COLO829 (cell line): ENCODE data around the gene MRPS10.
A peak's percentile ranks its signal among the peaks of the same experiment; 100 is the strongest.

Experiments
- DNase-seq: peaks from one replicate; pipeline ENCODE4 v3.0.0; 2012; ENCODE audit warnings: low spot score

The MRPS10 gene

GRCh38 chr6:42217519-42218367, at the start of gene MRPS10:
Gene MRPS10, minus strand, starts transcription at chr6:42217861. Its CDS starts 12 bp downstream, at chr6:42217849.
- DNase-seq: peak; percentile 94

GRCh38 chr6:42266538-42266937, 48.9 kb upstream of the MRPS10 start:
- no peak for DNase-seq

GRCh38 chr6:42264852-42265390, 47.3 kb upstream of the MRPS10 start:
- DNase-seq: no peak

GRCh38 chr6:42264162-42264851, 46.6 kb upstream of the MRPS10 start:
- no peak for DNase-seq

- no peak for DNase-seq
Observed at GRCh38 chr6:42263165-42263728, 45.6 kb upstream of the MRPS10 start.

GRCh38 chr6:42260972-42261371, 43.3 kb upstream of the MRPS10 start:
- DNase-seq: peak; percentile 34

GRCh38 chr6:42260396-42260888, 42.8 kb upstream of the MRPS10 start:
- DNase-seq: no peak

- DNase-seq: no peak
Observed at GRCh38 chr6:42259841-42260395, 42.3 kb upstream of the MRPS10 start.

GRCh38 chr6:42259286-42259685, 41.6 kb upstream of the MRPS10 start:
- DNase-seq: no peak

- no peak for DNase-seq
Observed at GRCh38 chr6:42257614-42258013, 40.0 kb upstream of the MRPS10 start.

GRCh38 chr6:42257063-42257462, 39.4 kb upstream of the MRPS10 start:
- DNase-seq: no peak

- no peak for DNase-seq
Observed at GRCh38 chr6:42255050-42255449, 37.4 kb upstream of the MRPS10 start.

GRCh38 chr6:42254505-42254904, 36.8 kb upstream of the MRPS10 start:
- DNase-seq: no peak

- peak; percentile 20 for DNase-seq
Observed at GRCh38 chr6:42251911-42252637, 34.4 kb upstream of the MRPS10 start.

GRCh38 chr6:42251500-42251899, 33.8 kb upstream of the MRPS10 start:
- DNase-seq: no peak

- DNase-seq: no peak
Observed at GRCh38 chr6:42250274-42250931, 32.7 kb upstream of the MRPS10 start.

- no peak for DNase-seq
Observed at GRCh38 chr6:42249279-42249678, 31.6 kb upstream of the MRPS10 start.

- DNase-seq: no peak
Observed at GRCh38 chr6:42243046-42243445, 25.4 kb upstream of the MRPS10 start.

GRCh38 chr6:42241915-42242314, 24.3 kb upstream of the MRPS10 start:
- no peak for DNase-seq

- no peak for DNase-seq
Observed at GRCh38 chr6:42239736-42240375, 22.2 kb upstream of the MRPS10 start.

- no peak for DNase-seq
Observed at GRCh38 chr6:42239333-42239732, 21.7 kb upstream of the MRPS10 start.
